HEK293 (cell line): Measurements from ENCODE around the gene CPEB2.

ENCODE experiments used
- CTCF ChIA-PET: fragments of 350-600 bp; formaldehyde crosslinking; extraction: SDS; loops from one replicate; lab custom pipeline; 2021; ENCODE audit warnings: antibody characterized with exemption; lab: Yijun Ruan, JAX
- POLR2A ChIA-PET: fragments of 300-600 bp; formaldehyde crosslinking; extraction: SDS; loops from one replicate; lab custom pipeline; 2020; ENCODE audit warnings: antibody characterized with exemption, inconsistent platforms; lab: Yijun Ruan, JAX
- H3K27ac ChIP-seq: fragments of 200-500 bp; sonication (Bioruptor generic); 2 replicates; pipeline ENCODE4 v1.5.1; 2014; ENCODE audit warnings: low read depth, low read length, control low read depth, inconsistent platforms; ENCODE audit errors: extremely low read depth
- H3K36me3 ChIP-seq, 2 experiments: fragments of 200-500 bp in 1 of 2; sonication (Bioruptor generic) in 1 of 2; 1 replicate in 1 of 2; 2 replicates in 1 of 2; pipeline ENCODE4 v1.5.1; 2014 to 2017; ENCODE audit warnings: inconsistent platforms in 2 of 2, low read length in 2 of 2; ENCODE audit not compliant: control insufficient read depth in 2 of 2, insufficient read depth in 1 of 2
- H3K4me1 ChIP-seq: fragments of 200-500 bp; sonication (Bioruptor generic); 2 replicates; pipeline ENCODE4 v1.5.1; 2014; ENCODE audit warnings: mild to moderate bottlenecking, low read length, inconsistent platforms; ENCODE audit not compliant: control insufficient read depth, insufficient read depth
- H3K4me3 ChIP-seq: 2 replicates; pipeline ENCODE4 v1.5.1; 2011; ENCODE audit warnings: low read depth, mild to moderate bottlenecking, control low read depth, low read length, moderate library complexity
- H3K9me3 ChIP-seq: fragments of 200-500 bp; sonication (Bioruptor generic); 2 replicates; pipeline ENCODE4 v1.5.1; 2014; ENCODE audit warnings: low read depth, low read length, inconsistent platforms; ENCODE audit not compliant: control insufficient read depth, insufficient read depth
- BCL11A ChIP-seq: fragments of 450-650 bp; formaldehyde crosslinking; IDR thresholded peaks from 2 replicates; pipeline ENCODE4 v1.5.1; 2016; ENCODE audit warnings: low read depth, missing biosample characterization, missing genetic modification characterization
- GLI4 ChIP-seq: fragments of 450-650 bp; formaldehyde crosslinking; IDR thresholded peaks from 2 replicates; pipeline ENCODE4 v1.5.1; 2016; ENCODE audit warnings: missing biosample characterization, missing genetic modification characterization
- IKZF3 ChIP-seq: fragments of 450-650 bp; IDR thresholded peaks from 2 replicates; pipeline ENCODE4 v1.5.0; 2018; ENCODE audit warnings: missing biosample characterization, mild to moderate bottlenecking, missing genetic modification characterization, moderate library complexity
- KLF10 ChIP-seq: fragments of 450-650 bp; IDR thresholded peaks from 2 replicates; pipeline ENCODE4 v1.5.1; 2018; ENCODE audit warnings: missing biosample characterization, mild to moderate bottlenecking, missing genetic modification characterization
- KLF9 ChIP-seq: fragments of 450-650 bp; formaldehyde crosslinking; IDR thresholded peaks from 2 replicates; pipeline ENCODE4 v1.5.1; 2016; ENCODE audit warnings: missing biosample characterization, missing genetic modification characterization, low read depth
- OSR2 ChIP-seq: fragments of 450-650 bp; formaldehyde crosslinking; IDR thresholded peaks from 2 replicates; pipeline ENCODE4 v1.5.1; 2016; ENCODE audit warnings: missing biosample characterization, missing genetic modification characterization
- SALL2 ChIP-seq: fragments of 450-650 bp; formaldehyde crosslinking; IDR thresholded peaks from 2 replicates; pipeline ENCODE4 v1.5.0; 2017; ENCODE audit warnings: missing biosample characterization, mild to moderate bottlenecking, missing genetic modification characterization, borderline replicate concordance
- SCRT2 ChIP-seq: fragments of 450-650 bp; formaldehyde crosslinking; IDR thresholded peaks from 2 replicates; pipeline ENCODE4 v1.5.1; 2016; ENCODE audit warnings: missing biosample characterization, missing genetic modification characterization
- ZBTB21 ChIP-seq: fragments of 450-650 bp; formaldehyde crosslinking; IDR thresholded peaks from 2 replicates; pipeline ENCODE4 v1.5.1; 2017; ENCODE audit warnings: missing biosample characterization, missing genetic modification characterization
- ZNF138 ChIP-seq: fragments of 450-650 bp; formaldehyde crosslinking; IDR thresholded peaks from 2 replicates; pipeline ENCODE4 v1.5.1; 2016; ENCODE audit warnings: missing biosample characterization, missing genetic modification characterization, borderline replicate concordance
- ZNF18 ChIP-seq: fragments of 450-650 bp; formaldehyde crosslinking; IDR thresholded peaks from 2 replicates; pipeline ENCODE4 v1.5.1; 2016; ENCODE audit warnings: missing biosample characterization, missing genetic modification characterization
- ZNF223 ChIP-seq: fragments of 450-650 bp; formaldehyde crosslinking; IDR thresholded peaks from 2 replicates; pipeline ENCODE4 v1.5.1; 2016; ENCODE audit warnings: missing biosample characterization, missing genetic modification characterization
- ZNF24 ChIP-seq: fragments of 450-650 bp; formaldehyde crosslinking; IDR thresholded peaks from 2 replicates; pipeline ENCODE4 v1.5.1; 2016; ENCODE audit warnings: missing biosample characterization, missing genetic modification characterization
- ZNF26 ChIP-seq: fragments of 450-650 bp; formaldehyde crosslinking; IDR thresholded peaks from 2 replicates; pipeline ENCODE4 v1.5.1; 2016; ENCODE audit warnings: missing biosample characterization, missing genetic modification characterization
- ZNF350 ChIP-seq: fragments of 450-650 bp; formaldehyde crosslinking; IDR thresholded peaks from 2 replicates; pipeline ENCODE4 v1.5.0; 2017; ENCODE audit warnings: missing biosample characterization, mild to moderate bottlenecking, missing genetic modification characterization
- ZNF354C ChIP-seq: fragments of 450-650 bp; formaldehyde crosslinking; IDR thresholded peaks from 2 replicates; pipeline ENCODE4 v1.5.1; 2016; ENCODE audit warnings: missing biosample characterization, missing genetic modification characterization, low read depth, borderline replicate concordance
- ZNF623 ChIP-seq: fragments of 450-650 bp; formaldehyde crosslinking; IDR thresholded peaks from 2 replicates; pipeline ENCODE4 v1.5.1; 2016; ENCODE audit warnings: missing biosample characterization, missing genetic modification characterization
- ZNF670 ChIP-seq: fragments of 450-650 bp; formaldehyde crosslinking; IDR thresholded peaks from 2 replicates; pipeline ENCODE4 v1.5.1; 2016; ENCODE audit warnings: missing biosample characterization, missing genetic modification characterization, low read depth
- ZNF768 ChIP-seq: fragments of 450-650 bp; formaldehyde crosslinking; IDR thresholded peaks from 2 replicates; pipeline ENCODE4 v1.5.1; 2018; ENCODE audit warnings: missing biosample characterization, mild to moderate bottlenecking, missing genetic modification characterization
- ZNF785 ChIP-seq: fragments of 450-650 bp; formaldehyde crosslinking; IDR thresholded peaks from 2 replicates; pipeline ENCODE4 v1.5.1; 2016; ENCODE audit warnings: missing biosample characterization, missing genetic modification characterization
- TF ChIP-seq, protein P1 (sequence below): fragments of 450-650 bp; formaldehyde crosslinking; IDR thresholded peaks from 2 replicates; pipeline ENCODE4 v1.5.1; 2016; ENCODE audit warnings: missing biosample characterization, missing genetic modification characterization
- TF ChIP-seq, protein P2 (sequence below): fragments of 450-650 bp; formaldehyde crosslinking; IDR thresholded peaks from 2 replicates; pipeline ENCODE4 v1.5.1; 2017; ENCODE audit warnings: missing biosample characterization, mild to moderate bottlenecking, missing genetic modification characterization, moderate library complexity

CPEB2 gene

GRCh38 chr4:15027921-15028435, 25.7 kb downstream of the CPEB2 start:
- Histone ChIP-seq H3K4me3 (no peak overlapping the region), H3K9me3 (no peaks in the 10 kb centered on the region), H3K4me1 (no peaks in the 10 kb centered on the region), H3K36me3 (peaks cover 0 to 6% of the 10 kb centered on the region in 2 experiments; a peak in 1 of 3 replicates), H3K27ac (no peak overlapping the region)
- POLR2A ChIA-PET: no interaction called here
- CTCF ChIA-PET: no interaction called here
- TF ChIP-seq ZNF768 (tag by site-specific recombination) (no peak), SCRT2 (tag by site-specific recombination) (no peak), OSR2 (tag by site-specific recombination) (no peak), ZBTB21 (tag by site-specific recombination) (no peak), ZNF26 (tag by site-specific recombination) (no peak), SALL2 (no peak), ZNF223 (tag by site-specific recombination) (no peak), BCL11A (tag by site-specific recombination) (no peak)
- TF ChIP-seq, protein P1, sequence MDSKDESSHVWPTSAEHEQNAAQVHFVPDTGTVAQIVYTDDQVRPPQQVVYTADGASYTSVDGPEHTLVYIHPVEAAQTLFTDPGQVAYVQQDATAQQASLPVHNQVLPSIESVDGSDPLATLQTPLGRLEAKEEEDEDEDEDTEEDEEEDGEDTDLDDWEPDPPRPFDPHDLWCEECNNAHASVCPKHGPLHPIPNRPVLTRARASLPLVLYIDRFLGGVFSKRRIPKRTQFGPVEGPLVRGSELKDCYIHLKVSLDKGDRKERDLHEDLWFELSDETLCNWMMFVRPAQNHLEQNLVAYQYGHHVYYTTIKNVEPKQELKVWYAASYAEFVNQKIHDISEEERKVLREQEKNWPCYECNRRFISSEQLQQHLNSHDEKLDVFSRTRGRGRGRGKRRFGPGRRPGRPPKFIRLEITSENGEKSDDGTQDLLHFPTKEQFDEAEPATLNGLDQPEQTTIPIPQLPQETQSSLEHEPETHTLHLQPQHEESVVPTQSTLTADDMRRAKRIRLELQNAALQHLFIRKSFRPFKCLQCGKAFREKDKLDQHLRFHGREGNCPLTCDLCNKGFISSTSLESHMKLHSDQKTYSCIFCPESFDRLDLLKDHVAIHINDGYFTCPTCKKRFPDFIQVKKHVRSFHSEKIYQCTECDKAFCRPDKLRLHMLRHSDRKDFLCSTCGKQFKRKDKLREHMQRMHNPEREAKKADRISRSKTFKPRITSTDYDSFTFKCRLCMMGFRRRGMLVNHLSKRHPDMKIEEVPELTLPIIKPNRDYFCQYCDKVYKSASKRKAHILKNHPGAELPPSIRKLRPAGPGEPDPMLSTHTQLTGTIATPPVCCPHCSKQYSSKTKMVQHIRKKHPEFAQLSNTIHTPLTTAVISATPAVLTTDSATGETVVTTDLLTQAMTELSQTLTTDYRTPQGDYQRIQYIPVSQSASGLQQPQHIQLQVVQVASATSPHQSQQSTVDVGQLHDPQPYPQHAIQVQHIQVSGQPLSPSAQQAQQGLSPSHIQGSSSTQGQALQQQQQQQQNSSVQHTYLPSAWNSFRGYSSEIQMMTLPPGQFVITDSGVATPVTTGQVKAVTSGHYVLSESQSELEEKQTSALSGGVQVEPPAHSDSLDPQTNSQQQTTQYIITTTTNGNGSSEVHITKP (tag by site-specific recombination): no peak
- TF ChIP-seq, all 188 proteins: peak for 0

DNA sequence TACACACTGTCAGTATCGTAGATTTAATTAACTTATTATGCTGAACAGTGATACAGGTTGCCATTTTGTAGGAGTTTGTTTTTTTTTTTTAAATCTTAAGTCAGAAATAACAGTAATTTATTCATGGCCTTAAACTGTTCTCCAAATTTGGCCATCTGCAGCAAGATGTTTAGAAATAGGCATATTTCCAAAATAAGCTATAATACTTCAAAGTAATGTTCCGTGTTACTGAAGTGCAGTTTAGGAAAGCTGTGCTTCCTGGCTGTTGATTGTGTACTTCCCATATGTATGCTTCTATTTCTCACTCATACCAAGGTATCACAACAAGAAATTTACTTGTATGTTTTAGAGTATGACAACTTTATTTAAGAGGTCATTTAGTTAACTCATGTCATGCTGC, 28.9 kb downstream of the CPEB2 start:
- TF ChIP-seq ZNF785 (no peak), ZNF138 (tag by site-specific recombination) (no peak), ZNF623 (tag by site-specific recombination) (no peak), ZNF24 (tag by site-specific recombination) (no peak), KLF10 (tag by site-specific recombination) (no peak), IKZF3 (tag by site-specific recombination) (no peak), ZNF670 (tag by site-specific recombination) (no peak), KLF9 (tag by site-specific recombination) (no peak), ZNF350 (no peak), GLI4 (tag by site-specific recombination) (no peak), ZNF18 (tag by site-specific recombination) (no peak), SALL2 (no peak), ZNF354C (tag by site-specific recombination) (no peak)
- TF ChIP-seq, protein P2, sequence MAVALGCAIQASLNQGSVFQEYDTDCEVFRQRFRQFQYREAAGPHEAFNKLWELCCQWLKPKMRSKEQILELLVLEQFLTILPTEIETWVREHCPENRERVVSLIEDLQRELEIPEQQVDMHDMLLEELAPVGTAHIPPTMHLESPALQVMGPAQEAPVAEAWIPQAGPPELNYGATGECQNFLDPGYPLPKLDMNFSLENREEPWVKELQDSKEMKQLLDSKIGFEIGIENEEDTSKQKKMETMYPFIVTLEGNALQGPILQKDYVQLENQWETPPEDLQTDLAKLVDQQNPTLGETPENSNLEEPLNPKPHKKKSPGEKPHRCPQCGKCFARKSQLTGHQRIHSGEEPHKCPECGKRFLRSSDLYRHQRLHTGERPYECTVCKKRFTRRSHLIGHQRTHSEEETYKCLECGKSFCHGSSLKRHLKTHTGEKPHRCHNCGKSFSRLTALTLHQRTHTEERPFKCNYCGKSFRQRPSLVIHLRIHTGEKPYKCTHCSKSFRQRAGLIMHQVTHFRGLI: no peak
- TF ChIP-seq, all 188 proteins: peak for 0
- CTCF ChIA-PET: no interaction called here
- Histone ChIP-seq H3K36me3 (peaks cover 0 to 20% of the 10 kb centered on the region in 2 experiments; a peak in 1 of 3 replicates), H3K27ac (no peak overlapping the region), H3K4me1 (no peaks in the 10 kb centered on the region), H3K9me3 (no peaks in the 10 kb centered on the region), H3K4me3 (no peak overlapping the region)
- POLR2A ChIA-PET: no interaction called here
